HepG2 (cell line): ENCODE results near the gene CNOT2. TPM values are rescaled to one million over a fixed set of nuclear protein-coding genes. Genes with fewer than 3 reads are reported as not detected.

Experiments
- CAMTA2 ChIP-seq: sonication (generic); formaldehyde crosslinking; IDR thresholded peaks from 2 replicates; pipeline ENCODE4 v1.4.0; 2020; ENCODE audit warnings: mild to moderate bottlenecking, missing genetic modification reagents, borderline replicate concordance
- HMGA1 ChIP-seq: sonication (generic); formaldehyde crosslinking; conservative IDR thresholded peaks from 2 replicates; pipeline ENCODE4 v1.4.0; 2020; ENCODE audit warnings: missing genetic modification reagents
- NFYC ChIP-seq: IDR thresholded peaks from 2 replicates; pipeline ENCODE4 v1.6.1; 2016; ENCODE audit warnings: missing genetic modification reagents, missing compliant biosample characterization
- PCBP2 ChIP-seq: fragments of 200-400 bp; formaldehyde crosslinking; optimal IDR thresholded peaks from 2 replicates; pipeline ENCODE3; 2018; ENCODE audit warnings: low read length, low read depth; ENCODE audit not compliant: poor library complexity, severe bottlenecking
- PHF8 ChIP-seq: sonication (generic); formaldehyde crosslinking; IDR thresholded peaks from 2 replicates; pipeline ENCODE4 v1.5.0; 2020; ENCODE audit warnings: missing genetic modification reagents
- SAFB2 ChIP-seq: sonication (generic); formaldehyde crosslinking; IDR thresholded peaks from 2 replicates; pipeline ENCODE4 v1.5.1; 2020; ENCODE audit warnings: missing genetic modification reagents, low read depth, mild to moderate bottlenecking, borderline replicate concordance
- SNAI1 ChIP-seq: sonication (generic); formaldehyde crosslinking; IDR thresholded peaks from 2 replicates; pipeline ENCODE4 v1.5.0; 2020; ENCODE audit warnings: mild to moderate bottlenecking, missing genetic modification reagents, borderline replicate concordance
- SNAPC2 ChIP-seq: sonication (generic); formaldehyde crosslinking; IDR thresholded peaks from 2 replicates; pipeline ENCODE4 v1.8.1; 2022; ENCODE audit warnings: mild to moderate bottlenecking, missing genetic modification reagents
- THYN1 ChIP-seq: sonication (generic); formaldehyde crosslinking; IDR thresholded peaks from 2 replicates; pipeline ENCODE4 v1.8.1; 2023; ENCODE audit warnings: low read depth, mild to moderate bottlenecking, moderate library complexity, missing genetic modification reagents, borderline replicate concordance
- ZNF263 ChIP-seq: sonication (generic); formaldehyde crosslinking; IDR thresholded peaks from 2 replicates; pipeline ENCODE4 v1.4.0; 2020; ENCODE audit warnings: missing genetic modification reagents
- ZNF431 ChIP-seq: sonication (generic); formaldehyde crosslinking; IDR thresholded peaks from 2 replicates; pipeline ENCODE4 v1.9.0; 2022; ENCODE audit warnings: missing genetic modification reagents, low read depth, mild to moderate bottlenecking, borderline replicate concordance
- ZNF660 ChIP-seq: sonication (generic); formaldehyde crosslinking; IDR thresholded peaks from 2 replicates; pipeline ENCODE4 v1.5.1; 2020; ENCODE audit warnings: mild to moderate bottlenecking, low read depth, missing genetic modification reagents, borderline replicate concordance
- polyA plus RNA-seq, 8 experiments: library from polyadenylated mRNA; depleted of rRNA in 3 of 8; stranded (reverse) in 7 of 8; unstranded in 1 of 8; fragments of >200 nt; fragmentation: Illumina TruSeq in 4 of 8; extraction: Trizol in 4 of 8; gene quantifications; 2 replicates each; pipeline versions ENCODE4 v1.2.1 to v1.2.3, GENCODE V29; 2011 to 2016; ENCODE audit warnings: low read depth in 4 of 8, missing spikeins in 1 of 8, mixed read lengths in 1 of 8; ENCODE audit not compliant: insufficient read depth in 1 of 8
- total RNA-seq, 5 experiments: library from RNA; depleted of rRNA; stranded (reverse); fragments of >200 nt; fragmentation: Illumina TruSeq; extraction: Trizol; gene quantifications; 2 replicates each; pipeline ENCODE4 v1.2.3, GENCODE V29; 2016; ENCODE audit warnings: low read depth in 1 of 5
- TF ChIP-seq, protein P1 (sequence below): sonication (generic); formaldehyde crosslinking; IDR thresholded peaks from 2 replicates; pipeline ENCODE4 v1.4.0; 2020; ENCODE audit warnings: mild to moderate bottlenecking, missing genetic modification reagents, borderline replicate concordance
- TF ChIP-seq, protein P2 (sequence below): sonication (generic); formaldehyde crosslinking; IDR thresholded peaks from 2 replicates; pipeline ENCODE4 v1.5.0; 2020; ENCODE audit warnings: mild to moderate bottlenecking, missing genetic modification reagents
- TF ChIP-seq, protein P3 (sequence below): sonication (generic); formaldehyde crosslinking; IDR thresholded peaks from 2 replicates; pipeline ENCODE4 v1.8.0; 2022; ENCODE audit warnings: missing genetic modification reagents, low read depth, mild to moderate bottlenecking, borderline replicate concordance
- TF ChIP-seq, protein P4 (sequence below): sonication (generic); formaldehyde crosslinking; IDR thresholded peaks from 2 replicates; pipeline ENCODE4 v1.4.0; 2020; ENCODE audit warnings: missing genetic modification reagents
- TF ChIP-seq, protein P5 (sequence below): sonication (generic); formaldehyde crosslinking; IDR thresholded peaks from 2 replicates; pipeline ENCODE4 v1.4.0; 2020; ENCODE audit warnings: missing genetic modification reagents, borderline replicate concordance
- TF ChIP-seq, protein P6 (sequence below): conservative IDR thresholded peaks from 2 replicates; pipeline ENCODE4 v1.6.1; 2018; ENCODE audit warnings: missing genetic modification reagents

Gene CNOT2
- total and polyA plus RNA-seq, 2 of the 13 experiments (the other 11 are each of a cell fraction or from before 2014, with no cell fraction given), result 54.5 to 76.6 TPM

DNA sequence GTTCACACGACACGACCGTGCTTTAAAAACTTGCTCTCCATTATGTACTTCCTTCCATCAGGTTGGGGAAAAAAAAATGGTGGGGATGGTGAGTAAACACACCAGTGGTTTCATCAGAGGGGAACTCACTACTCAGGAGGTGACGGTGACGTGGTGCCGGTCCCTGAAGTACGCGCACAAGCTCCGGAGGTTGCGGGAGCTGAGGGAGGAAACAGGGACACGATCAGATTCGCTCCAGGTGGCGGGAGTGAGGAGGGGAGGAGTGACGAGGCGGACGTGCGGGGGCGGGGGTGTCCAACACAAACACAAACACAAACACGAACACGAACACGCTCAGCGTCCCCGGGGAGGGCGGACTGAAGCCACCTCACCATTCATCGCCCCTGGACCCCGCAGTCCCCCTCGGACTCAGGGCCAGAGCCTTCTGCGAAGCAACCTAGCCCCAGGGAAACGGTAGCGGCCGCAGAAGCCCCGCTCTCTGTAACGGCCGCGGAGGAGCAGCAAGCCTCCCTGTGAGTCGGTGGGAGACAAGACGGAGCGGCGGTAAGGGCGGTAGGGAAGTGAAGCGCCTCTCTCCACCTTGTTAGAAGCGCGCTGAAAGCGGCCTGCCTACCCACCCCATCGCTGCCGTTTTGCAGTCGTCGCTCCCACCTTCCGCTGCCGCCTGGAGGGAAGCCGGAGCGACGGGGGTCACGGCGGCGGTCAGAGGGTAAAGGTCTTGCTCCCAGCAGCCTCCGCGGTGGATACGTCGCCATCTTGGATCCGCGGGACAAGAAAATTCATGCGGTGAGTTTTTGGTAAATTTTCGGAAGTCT lies at the start of gene CNOT2 (continued):
- TF ChIP-seq, protein P1, sequence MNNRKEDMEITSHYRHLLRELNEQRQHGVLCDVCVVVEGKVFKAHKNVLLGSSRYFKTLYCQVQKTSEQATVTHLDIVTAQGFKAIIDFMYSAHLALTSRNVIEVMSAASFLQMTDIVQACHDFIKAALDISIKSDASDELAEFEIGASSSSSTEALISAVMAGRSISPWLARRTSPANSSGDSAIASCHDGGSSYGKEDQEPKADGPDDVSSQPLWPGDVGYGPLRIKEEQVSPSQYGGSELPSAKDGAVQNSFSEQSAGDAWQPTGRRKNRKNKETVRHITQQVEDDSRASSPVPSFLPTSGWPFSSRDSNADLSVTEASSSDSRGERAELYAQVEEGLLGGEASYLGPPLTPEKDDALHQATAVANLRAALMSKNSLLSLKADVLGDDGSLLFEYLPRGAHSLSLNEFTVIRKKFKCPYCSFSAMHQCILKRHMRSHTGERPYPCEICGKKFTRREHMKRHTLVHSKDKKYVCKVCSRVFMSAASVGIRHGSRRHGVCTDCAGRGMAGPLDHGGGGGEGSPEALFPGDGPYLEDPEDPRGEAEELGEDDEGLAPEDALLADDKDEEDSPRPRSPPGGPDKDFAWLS (CRISPR knock-in tag), result no peak
- TF ChIP-seq ZNF263 (CRISPR knock-in tag) (peak; percentile 62), ZNF431 (CRISPR knock-in tag) (no peak), THYN1 (CRISPR knock-in tag) (0 out of 2 replicates have a peak, but pooled peaks have one; percentile 44), SAFB2 (CRISPR knock-in tag) (no peak; the same call in 1 of the 2 replicates), HMGA1 (CRISPR knock-in tag) (no peak), PCBP2 (no peak), PHF8 (CRISPR knock-in tag) (peak; percentile 92), SNAI1 (CRISPR knock-in tag) (no peak), CAMTA2 (CRISPR knock-in tag) (no peak), SNAPC2 (0 out of 2 replicates have a peak, but pooled peaks have one; percentile 83), NFYC (CRISPR knock-in tag) (no peak), ZNF660 (no peak)
- TF ChIP-seq, protein P2, sequence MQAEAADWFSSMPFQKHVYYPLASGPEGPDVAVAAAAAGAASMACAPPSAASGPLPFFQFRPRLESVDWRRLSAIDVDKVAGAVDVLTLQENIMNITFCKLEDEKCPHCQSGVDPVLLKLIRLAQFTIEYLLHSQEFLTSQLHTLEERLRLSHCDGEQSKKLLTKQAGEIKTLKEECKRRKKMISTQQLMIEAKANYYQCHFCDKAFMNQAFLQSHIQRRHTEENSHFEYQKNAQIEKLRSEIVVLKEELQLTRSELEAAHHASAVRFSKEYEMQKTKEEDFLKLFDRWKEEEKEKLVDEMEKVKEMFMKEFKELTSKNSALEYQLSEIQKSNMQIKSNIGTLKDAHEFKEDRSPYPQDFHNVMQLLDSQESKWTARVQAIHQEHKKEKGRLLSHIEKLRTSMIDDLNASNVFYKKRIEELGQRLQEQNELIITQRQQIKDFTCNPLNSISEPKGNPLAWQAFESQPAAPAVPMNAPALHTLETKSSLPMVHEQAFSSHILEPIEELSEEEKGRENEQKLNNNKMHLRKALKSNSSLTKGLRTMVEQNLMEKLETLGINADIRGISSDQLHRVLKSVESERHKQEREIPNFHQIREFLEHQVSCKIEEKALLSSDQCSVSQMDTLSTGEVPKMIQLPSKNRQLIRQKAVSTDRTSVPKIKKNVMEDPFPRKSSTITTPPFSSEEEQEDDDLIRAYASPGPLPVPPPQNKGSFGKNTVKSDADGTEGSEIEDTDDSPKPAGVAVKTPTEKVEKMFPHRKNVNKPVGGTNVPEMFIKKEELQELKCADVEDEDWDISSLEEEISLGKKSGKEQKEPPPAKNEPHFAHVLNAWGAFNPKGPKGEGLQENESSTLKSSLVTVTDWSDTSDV (CRISPR knock-in tag), result peak; percentile 82; the same call in 1 of the 2 replicates
- TF ChIP-seq, protein P3, sequence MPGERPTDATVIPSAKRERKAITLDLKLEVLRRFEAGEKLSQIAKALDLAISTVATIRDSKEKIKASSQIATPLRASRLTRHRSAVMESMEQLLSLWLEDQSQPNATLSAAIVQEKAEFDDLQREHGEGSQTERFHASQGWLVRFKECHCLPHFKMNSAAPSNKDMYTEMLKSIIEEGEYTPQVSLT (CRISPR knock-in tag), result peak; percentile 76; the same call in 1 of the 2 replicates
- TF ChIP-seq, protein P4, sequence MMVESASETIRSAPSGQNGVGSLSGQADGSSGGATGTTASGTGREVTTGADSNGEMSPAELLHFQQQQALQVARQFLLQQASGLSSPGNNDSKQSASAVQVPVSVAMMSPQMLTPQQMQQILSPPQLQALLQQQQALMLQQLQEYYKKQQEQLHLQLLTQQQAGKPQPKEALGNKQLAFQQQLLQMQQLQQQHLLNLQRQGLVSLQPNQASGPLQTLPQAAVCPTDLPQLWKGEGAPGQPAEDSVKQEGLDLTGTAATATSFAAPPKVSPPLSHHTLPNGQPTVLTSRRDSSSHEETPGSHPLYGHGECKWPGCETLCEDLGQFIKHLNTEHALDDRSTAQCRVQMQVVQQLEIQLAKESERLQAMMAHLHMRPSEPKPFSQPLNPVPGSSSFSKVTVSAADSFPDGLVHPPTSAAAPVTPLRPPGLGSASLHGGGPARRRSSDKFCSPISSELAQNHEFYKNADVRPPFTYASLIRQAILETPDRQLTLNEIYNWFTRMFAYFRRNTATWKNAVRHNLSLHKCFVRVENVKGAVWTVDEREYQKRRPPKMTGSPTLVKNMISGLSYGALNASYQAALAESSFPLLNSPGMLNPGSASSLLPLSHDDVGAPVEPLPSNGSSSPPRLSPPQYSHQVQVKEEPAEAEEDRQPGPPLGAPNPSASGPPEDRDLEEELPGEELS, result peak; percentile 92
- TF ChIP-seq, protein P5, sequence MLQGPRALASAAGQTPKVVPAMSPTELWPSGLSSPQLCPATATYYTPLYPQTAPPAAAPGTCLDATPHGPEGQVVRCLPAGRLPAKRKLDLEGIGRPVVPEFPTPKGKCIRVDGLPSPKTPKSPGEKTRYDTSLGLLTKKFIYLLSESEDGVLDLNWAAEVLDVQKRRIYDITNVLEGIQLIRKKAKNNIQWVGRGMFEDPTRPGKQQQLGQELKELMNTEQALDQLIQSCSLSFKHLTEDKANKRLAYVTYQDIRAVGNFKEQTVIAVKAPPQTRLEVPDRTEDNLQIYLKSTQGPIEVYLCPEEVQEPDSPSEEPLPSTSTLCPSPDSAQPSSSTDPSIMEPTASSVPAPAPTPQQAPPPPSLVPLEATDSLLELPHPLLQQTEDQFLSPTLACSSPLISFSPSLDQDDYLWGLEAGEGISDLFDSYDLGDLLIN (CRISPR knock-in tag), result no peak
- TF ChIP-seq, protein P6, sequence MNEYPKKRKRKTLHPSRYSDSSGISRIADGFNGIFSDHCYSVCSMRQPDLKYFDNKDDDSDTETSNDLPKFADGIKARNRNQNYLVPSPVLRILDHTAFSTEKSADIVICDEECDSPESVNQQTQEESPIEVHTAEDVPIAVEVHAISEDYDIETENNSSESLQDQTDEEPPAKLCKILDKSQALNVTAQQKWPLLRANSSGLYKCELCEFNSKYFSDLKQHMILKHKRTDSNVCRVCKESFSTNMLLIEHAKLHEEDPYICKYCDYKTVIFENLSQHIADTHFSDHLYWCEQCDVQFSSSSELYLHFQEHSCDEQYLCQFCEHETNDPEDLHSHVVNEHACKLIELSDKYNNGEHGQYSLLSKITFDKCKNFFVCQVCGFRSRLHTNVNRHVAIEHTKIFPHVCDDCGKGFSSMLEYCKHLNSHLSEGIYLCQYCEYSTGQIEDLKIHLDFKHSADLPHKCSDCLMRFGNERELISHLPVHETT, result no peak; the same call in 1 of the 2 replicates
